ENCODE measurements around the gene ADAT2. TPM values are rescaled to one million over a fixed set of nuclear protein-coding genes. Genes with fewer than 3 reads are reported as not detected.
"Not testable (repeated sequence)": the region's sequence is repeated elsewhere in the genome, so short reads cannot be mapped to it uniquely, and the experiment has no call there.

The ADAT2 gene
- 10 to 100 TPM; 19.7 to 30.8 TPM for total RNA-seq

- DNase-seq (ENCODE audit: low spot score in 2 of 2): peak; percentile 89 to 95
- Mint-ChIP-seq H3K36me3 (peaks cover 10 to 12% of the 10 kb centered on the region in 2 donors), H3K9me3 (no peaks in the 10 kb centered on the region), H3K27ac (peak within 1 kb of the TSS; percentile 95 to 99)
- ATAC-seq: peak; percentile 88 to 96
These were observed at the start of gene ADAT2, which contains the start of gene PEX3 for GRCh38 chr6:143450453-143451371. ADAT2 (minus strand) TSS chr6:143450695; CDS start chr6:143450658, 37 bp downstream. PEX3 (plus strand) TSS chr6:143450805; CDS start chr6:143451043, 238 bp downstream.

DNA sequence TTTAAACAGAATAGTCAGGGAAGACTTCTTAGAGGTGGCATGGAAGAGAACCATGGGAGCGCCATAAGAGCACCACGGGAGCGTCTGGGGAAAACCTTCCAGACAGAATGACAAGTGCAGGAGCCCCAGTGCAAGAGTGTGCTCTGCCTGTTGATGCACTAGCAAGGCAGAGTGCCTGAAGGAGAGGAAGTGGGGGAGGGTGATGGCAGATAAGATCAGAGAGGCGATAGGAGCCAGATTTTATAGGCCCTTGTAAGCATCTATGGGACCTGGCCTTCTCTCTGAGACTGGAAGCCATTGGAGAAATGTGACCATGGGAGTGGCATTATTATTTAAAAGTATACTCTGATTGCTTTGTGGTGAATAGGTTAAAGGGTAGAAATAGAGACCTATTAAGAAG is 47.9 kb upstream of the ADAT2 start:
- no peak overlapping the region for H3K27ac Mint-ChIP-seq
- no peak for ATAC-seq
- peaks cover 5 to 19% of the 10 kb centered on the region in 2 donors for H3K36me3 Mint-ChIP-seq
- H3K9me3 Mint-ChIP-seq: peaks cover 0 to 7% of the 10 kb centered on the region in 2 donors
- no peak for DNase-seq (ENCODE audit: low spot score in 2 of 2)

DNA sequence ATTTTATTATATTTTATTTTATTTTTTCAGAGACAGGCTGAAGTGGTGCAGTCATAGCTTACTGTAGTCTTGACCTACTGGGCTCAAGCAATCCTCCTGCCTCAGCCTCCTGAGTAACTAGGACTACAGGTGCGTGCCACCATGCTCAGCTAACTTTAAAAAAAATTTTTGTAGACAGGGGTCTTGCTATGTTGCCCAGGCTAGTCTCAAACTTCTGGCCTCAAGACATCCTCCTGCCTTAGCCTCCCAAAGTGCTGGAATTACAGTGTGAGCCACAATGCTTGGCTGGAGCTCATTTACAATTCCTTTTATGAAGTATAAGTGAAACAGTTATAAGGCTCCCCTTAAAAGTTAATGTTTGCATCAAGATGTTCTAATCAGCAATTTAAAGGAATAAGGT is 46.5 kb upstream of the ADAT2 start:
- ATAC-seq: no peak
- DNase-seq (ENCODE audit: low spot score in 2 of 2): no peak
- peaks cover 5 to 19% of the 10 kb centered on the region in 2 donors for H3K36me3 Mint-ChIP-seq
- H3K9me3 Mint-ChIP-seq: peaks cover 0 to 7% of the 10 kb centered on the region in 2 donors
- H3K27ac Mint-ChIP-seq: no peak overlapping the region

- Mint-ChIP-seq H3K9me3 (no peaks in the 10 kb centered on the region), H3K27ac (no peak overlapping the region), H3K36me3 (no peaks in the 10 kb centered on the region)
- DNase-seq (ENCODE audit: low spot score in 2 of 2) (no peak), ATAC-seq (no peak)
These were observed 40.3 kb upstream of the ADAT2 start for GRCh38 chr6:143490775-143491174.

GRCh38 chr6:143490244-143490643 is 39.7 kb upstream of the ADAT2 start:
- ATAC-seq (no peak), DNase-seq (ENCODE audit: low spot score in 2 of 2) (no peak)
- Mint-ChIP-seq H3K36me3 (no peaks in the 10 kb centered on the region), H3K9me3 (no peaks in the 10 kb centered on the region), H3K27ac (no peak overlapping the region)

DNA sequence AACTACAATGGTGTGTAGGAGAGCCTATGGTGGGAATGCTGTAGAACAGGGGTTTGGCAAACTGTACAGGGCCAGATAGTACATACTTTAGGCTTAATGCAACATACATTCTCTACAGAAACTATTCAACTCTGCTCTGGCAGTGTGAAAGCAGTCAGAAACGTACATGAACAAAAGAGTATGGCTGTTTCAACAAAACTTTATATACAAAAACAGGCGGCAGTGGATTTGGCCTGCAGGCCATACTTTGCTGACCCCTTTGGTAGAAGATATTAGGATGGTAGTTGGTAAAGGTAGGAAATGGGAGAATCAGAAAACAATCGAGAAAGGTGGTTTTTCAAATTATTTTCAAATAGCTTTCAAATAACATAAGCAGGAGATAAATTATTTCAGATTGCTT is 36.3 kb upstream of the ADAT2 start:
- ATAC-seq (no peak), DNase-seq (ENCODE audit: low spot score in 2 of 2) (no peak)
- Mint-ChIP-seq H3K9me3 (no peaks in the 10 kb centered on the region), H3K27ac (no peak overlapping the region), H3K36me3 (no peaks in the 10 kb centered on the region)

GRCh38 chr6:143485967-143486366 is 35.5 kb upstream of the ADAT2 start:
- DNase-seq (ENCODE audit: low spot score in 2 of 2): no peak
- ATAC-seq: no peak
- Mint-ChIP-seq H3K27ac (no peak overlapping the region), H3K36me3 (no peaks in the 10 kb centered on the region), H3K9me3 (no peaks in the 10 kb centered on the region)

GRCh38 chr6:143482593-143482992 is 32.1 kb upstream of the ADAT2 start:
- ATAC-seq (peak in 1 of 2 donors; percentile 24), DNase-seq (ENCODE audit: low spot score in 2 of 2) (no peak)
- Mint-ChIP-seq H3K27ac (no peak overlapping the region), H3K36me3 (no peaks in the 10 kb centered on the region), H3K9me3 (no peaks in the 10 kb centered on the region)

- Mint-ChIP-seq H3K27ac (no peak overlapping the region), H3K36me3 (peaks cover 12 to 19% of the 10 kb centered on the region in 2 donors), H3K9me3 (no peaks in the 10 kb centered on the region)
- no peak for ATAC-seq
- no peak for DNase-seq (ENCODE audit: low spot score in 2 of 2)
These were observed 28.1 kb upstream of the ADAT2 start for GRCh38 chr6:143478479-143479062.

DNA sequence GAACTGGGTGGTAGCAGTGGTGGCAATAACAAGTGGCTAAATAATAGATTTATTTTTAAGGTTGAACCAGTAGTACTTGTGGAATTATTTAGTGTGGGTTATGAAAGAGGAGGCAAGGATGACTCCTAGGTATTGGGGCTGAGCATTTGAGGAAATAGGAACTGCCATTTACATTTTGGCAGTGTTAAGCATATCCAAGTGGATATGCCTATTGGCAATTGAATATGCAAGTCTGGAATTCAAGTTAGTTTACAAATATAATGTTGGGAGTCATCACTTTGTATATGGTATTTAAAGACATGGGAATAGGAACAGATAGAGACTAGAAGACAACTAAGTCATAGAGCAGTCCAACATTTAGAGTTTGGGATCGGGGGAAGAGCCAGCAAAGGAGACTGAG is 26.1 kb upstream of the ADAT2 start:
- no peaks in the 10 kb centered on the region for H3K9me3 Mint-ChIP-seq
- peak overlapping the region in 1 of 2 donors; percentile 3 for H3K27ac Mint-ChIP-seq
- peaks cover 18 to 25% of the 10 kb centered on the region in 2 donors for H3K36me3 Mint-ChIP-seq
- ATAC-seq: no peak
- DNase-seq (ENCODE audit: low spot score in 2 of 2): no peak

GRCh38 chr6:143471822-143472221 is 21.3 kb upstream of the ADAT2 start:
- ATAC-seq: no peak
- Mint-ChIP-seq H3K9me3 (no peaks in the 10 kb centered on the region), H3K27ac (no peak overlapping the region), H3K36me3 (peaks cover 34 to 38% of the 10 kb centered on the region in 2 donors)
- DNase-seq (ENCODE audit: low spot score in 2 of 2): no peak

DNA sequence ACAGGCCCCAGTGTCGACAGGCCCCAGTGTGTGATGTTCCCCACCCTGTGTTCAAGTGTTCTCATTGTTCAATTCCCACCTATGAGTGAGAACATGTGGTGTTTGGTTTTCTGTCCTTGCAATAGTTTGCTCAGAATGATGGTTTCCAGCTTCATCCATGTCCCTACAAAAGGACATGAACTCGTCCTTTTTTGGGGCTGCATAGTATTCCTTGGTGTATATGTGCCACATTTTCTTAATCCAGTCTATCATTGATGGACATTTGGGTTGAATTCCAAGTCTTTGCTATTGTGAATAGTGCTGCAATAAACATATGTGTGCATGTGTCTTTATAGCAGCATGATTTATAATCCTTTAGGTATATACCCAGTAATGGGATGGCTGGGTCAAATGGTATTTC is 18.3 kb upstream of the ADAT2 start:
- not testable (repeated sequence) for DNase-seq (ENCODE audit: low spot score in 2 of 2); H3K9me3 Mint-ChIP-seq; ATAC-seq; H3K27ac Mint-ChIP-seq
- H3K36me3 Mint-ChIP-seq: peaks cover 17 to 25% of the 10 kb centered on the region in 2 donors

DNA sequence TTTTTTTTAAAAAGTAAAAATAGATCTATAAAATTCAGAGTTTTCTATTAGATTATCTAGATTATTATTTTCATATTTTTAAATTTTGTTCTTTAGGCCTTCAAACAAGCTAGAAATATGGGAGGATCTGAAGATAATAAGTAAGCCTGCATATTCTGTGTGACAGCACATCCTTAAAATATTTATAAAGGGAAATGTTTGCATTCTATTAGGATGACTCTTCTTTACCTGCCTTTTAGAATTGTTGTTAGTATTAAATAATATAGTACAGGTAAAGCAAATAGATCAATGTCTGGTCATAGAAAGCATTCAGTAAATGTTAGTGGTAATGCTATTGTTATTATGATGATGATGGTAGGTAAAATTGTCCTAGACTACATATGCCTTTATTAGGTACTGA is 17.5 kb upstream of the ADAT2 start:
- Mint-ChIP-seq H3K27ac (no peak overlapping the region), H3K9me3 (no peaks in the 10 kb centered on the region), H3K36me3 (peaks cover 12 to 21% of the 10 kb centered on the region in 2 donors)
- ATAC-seq: no peak
- DNase-seq (ENCODE audit: low spot score in 2 of 2): no peak

- no peaks in the 10 kb centered on the region for H3K9me3 Mint-ChIP-seq
- no peak for DNase-seq (ENCODE audit: low spot score in 2 of 2)
These were observed 15.1 kb upstream of the ADAT2 start for GRCh38 chr6:143465546-143465945.

GRCh38 chr6:143457563-143458359 is 7.3 kb upstream of the ADAT2 start:
- H3K36me3 Mint-ChIP-seq: peaks cover 0 to 6% of the 10 kb centered on the region in 2 donors
- DNase-seq (ENCODE audit: low spot score in 2 of 2): no peak
- no peak overlapping the region for H3K27ac Mint-ChIP-seq
- no peak for ATAC-seq
- no peaks in the 10 kb centered on the region for H3K9me3 Mint-ChIP-seq

More at GRCh38 chr6:143465546-143465945, 15.1 kb upstream of the ADAT2 start:
- no peak for ATAC-seq
- Mint-ChIP-seq H3K36me3 (peaks cover 10 to 25% of the 10 kb centered on the region in 2 donors), H3K27ac (no peak overlapping the region)

GRCh38 chr6:143451531-143451930 is 1.0 kb upstream of the ADAT2 start:
- H3K27ac Mint-ChIP-seq: peak overlapping the region; percentile 95 to 99
- H3K36me3 Mint-ChIP-seq: peaks cover 10 to 12% of the 10 kb centered on the region in 2 donors
- H3K9me3 Mint-ChIP-seq: no peaks in the 10 kb centered on the region
- ATAC-seq (no peak), DNase-seq (ENCODE audit: low spot score in 2 of 2) (no peak)
